Measurements from ENCODE around the gene LILRA5. TPM values are rescaled to one million over a fixed set of nuclear protein-coding genes. Genes with fewer than 3 reads are reported as not detected.
"Not testable (repeated sequence)": the region's sequence is repeated elsewhere in the genome, so short reads cannot be mapped to it uniquely, and the experiment has no call there.

LILRA5 gene
- total RNA-seq, 1 donor from 2014 or later, result not detected

DNA sequence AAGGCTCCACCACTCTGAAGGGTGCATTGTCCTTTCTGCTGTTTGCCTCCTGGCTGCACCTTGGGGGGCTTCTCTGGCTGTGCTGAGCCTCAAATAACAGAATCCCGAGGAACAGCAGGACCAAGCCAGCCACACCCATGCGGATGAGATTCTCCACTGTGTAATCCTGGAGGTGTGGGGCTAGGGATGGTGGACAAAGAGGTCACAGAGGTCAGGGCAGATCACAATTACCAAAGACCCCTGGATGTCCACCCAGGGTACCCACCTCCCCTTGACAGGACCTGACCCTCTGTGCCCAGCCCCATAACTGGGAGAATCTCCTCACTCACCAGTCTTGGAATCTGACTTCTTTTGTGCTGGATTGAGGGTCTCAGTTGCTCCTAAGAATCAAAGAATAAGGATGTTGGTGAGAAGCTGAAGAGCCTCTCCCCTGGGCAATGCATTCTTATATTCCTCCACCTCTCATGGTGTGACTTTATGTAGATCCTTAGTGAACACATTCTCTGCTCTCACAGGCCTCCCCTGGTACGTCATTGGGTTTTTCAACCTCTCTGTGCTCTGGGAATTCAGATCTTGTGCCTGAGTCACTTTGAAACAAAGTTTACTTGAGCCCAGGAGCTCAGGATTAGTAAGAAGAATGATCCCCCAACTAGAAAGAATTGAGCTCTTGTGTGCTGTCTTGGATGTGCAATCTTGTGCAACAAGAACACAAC is 20.8 kb upstream of the LILRA5 start:
- DNase-seq, result no peak

DNA sequence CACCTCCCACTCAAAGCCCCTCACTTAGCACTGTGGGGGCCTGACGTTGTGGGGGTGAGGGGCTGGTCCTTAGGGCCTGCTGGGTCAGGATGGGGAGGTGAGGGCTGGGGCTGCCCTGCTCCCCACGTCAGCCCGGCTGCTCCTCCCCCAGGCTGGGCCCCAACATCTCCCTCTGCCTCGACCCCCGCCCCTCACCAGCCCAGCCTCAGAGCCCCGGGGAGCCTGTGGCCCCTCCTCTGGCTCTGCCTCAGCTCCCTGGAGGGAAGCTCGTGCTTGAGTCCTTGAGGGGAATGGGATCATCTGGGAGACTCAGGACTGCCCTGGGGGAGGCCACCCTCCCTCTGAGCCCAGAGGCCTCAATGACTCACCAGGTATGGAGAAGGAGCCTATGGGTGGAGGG is 19.2 kb upstream of the LILRA5 start:
- DNase-seq, result no peak

- DNase-seq, result no peak
These were observed 18.7 kb upstream of the LILRA5 start for GRCh38 chr19:54331626-54332025.

- DNase-seq, result no peak
These were observed 16.7 kb upstream of the LILRA5 start for GRCh38 chr19:54329476-54330165.

DNA sequence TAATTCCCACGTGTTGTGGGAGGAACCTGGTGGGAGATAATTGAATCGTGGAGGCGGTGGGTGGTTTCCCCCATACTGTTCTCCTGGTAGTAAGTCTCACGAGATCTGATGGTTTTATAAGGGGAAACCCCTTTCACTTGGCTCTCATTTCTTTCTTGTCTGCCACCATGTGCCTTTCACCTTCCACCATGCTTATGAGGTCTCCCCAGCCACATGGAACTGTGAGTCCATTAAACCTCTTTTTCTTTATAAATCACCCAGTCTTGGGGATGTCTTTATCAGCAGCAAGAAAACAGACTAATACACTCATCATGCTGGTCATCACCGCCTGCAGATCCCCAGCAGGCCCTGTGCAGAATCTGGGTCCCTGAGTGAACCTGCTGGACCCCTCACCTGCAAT is 15.8 kb upstream of the LILRA5 start:
- not testable (repeated sequence) for DNase-seq

- DNase-seq, result no peak
These were observed 12.7 kb upstream of the LILRA5 start for GRCh38 chr19:54325631-54326030.

GRCh38 chr19:54325194-54325621 is 12.2 kb upstream of the LILRA5 start:
- peak; percentile 70 for DNase-seq

GRCh38 chr19:54324071-54324470 is 11.1 kb upstream of the LILRA5 start:
- DNase-seq, result no peak

DNA sequence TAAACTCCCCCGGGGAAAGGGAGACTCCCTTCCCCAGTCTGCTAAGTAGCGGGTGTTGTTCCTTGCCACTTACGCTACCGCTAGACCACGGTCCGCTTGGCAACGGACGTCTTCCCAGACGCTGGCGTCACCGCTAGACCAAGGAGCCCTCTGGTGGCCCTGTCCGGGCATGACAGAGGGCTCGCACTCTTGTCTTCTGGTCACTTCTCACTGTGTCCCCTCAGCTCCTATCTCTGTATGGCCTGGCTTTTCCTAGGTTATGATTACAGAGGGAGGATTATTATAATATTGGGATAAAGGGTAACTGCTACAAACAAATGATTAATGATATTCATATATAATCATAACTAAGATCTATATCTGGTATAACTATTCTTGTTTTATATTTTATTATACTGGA is 10.0 kb upstream of the LILRA5 start:
- DNase-seq, result not testable (repeated sequence)

DNA sequence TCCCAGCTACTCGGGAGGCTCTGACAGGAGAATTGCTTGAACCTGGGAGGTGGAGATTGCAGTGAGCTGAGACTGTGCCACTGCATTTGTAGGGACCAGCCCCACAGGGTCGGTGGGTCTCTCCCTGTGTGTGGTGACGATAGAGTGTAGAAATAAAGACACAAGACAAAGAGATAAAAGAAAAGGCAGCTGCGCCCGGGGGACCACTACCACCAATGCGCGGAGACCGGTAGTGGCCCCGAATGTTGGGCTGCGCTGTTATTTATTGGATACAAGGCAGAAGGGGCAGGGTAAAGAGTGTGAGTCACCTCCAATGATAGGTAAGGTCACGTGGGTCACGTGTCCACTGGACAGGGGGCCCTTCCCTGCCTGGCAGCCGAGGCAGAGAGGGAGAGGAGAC is 9.3 kb upstream of the LILRA5 start:
- not testable (repeated sequence) for DNase-seq

DNA sequence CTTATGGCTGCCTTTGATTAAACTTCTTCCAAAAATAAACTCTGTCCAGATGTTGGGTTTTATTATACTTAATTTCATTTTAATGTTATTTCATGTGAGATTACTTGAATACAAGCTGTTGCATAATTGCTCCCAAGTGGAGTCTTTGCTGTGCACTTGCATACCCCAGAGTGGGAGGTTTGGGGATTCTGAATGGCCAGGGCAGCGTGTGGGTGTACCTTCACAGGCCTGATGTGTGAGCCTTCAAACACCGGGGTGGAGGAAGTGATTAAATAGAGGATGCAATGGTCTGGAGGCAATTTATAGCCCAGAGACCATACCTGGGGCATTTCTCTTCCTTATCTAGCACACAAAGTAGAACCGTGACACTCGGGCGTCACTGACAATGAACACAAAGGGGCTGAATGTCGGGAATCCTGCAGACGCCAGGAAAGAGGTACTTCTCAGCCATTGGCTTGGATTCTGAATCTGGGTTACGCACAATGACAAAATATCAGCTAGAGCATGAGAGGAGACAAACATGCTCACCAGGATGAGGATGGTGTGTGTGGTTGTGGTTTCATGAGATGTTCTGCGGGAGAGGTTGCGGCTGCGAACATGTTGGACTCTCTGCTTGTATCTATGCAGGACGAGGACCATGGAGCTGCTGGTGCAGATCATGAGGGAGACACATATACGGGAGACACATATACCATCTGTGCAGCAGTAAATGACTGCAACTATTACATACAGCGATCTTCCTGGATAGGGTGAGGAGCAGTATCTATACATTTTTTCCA is 7.1 kb upstream of the LILRA5 start:
- no peak for DNase-seq

- DNase-seq, result no peak
These were observed 6.1 kb upstream of the LILRA5 start for GRCh38 chr19:54319049-54319448.

DNA sequence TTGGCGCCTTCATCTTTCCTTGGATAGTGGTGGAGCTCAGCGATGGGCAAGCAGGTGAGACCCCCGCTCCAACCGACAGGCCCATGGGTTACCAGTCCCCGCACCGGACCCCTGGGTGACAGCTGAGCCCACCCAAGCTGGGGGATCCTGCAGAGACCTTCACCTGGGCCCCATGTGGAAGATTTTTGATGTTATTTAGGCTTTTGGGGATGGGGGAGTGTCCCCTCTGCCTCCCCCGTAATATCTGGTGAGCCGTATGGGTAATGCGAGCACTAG is 4.9 kb upstream of the LILRA5 start:
- DNase-seq, result no peak

DNA sequence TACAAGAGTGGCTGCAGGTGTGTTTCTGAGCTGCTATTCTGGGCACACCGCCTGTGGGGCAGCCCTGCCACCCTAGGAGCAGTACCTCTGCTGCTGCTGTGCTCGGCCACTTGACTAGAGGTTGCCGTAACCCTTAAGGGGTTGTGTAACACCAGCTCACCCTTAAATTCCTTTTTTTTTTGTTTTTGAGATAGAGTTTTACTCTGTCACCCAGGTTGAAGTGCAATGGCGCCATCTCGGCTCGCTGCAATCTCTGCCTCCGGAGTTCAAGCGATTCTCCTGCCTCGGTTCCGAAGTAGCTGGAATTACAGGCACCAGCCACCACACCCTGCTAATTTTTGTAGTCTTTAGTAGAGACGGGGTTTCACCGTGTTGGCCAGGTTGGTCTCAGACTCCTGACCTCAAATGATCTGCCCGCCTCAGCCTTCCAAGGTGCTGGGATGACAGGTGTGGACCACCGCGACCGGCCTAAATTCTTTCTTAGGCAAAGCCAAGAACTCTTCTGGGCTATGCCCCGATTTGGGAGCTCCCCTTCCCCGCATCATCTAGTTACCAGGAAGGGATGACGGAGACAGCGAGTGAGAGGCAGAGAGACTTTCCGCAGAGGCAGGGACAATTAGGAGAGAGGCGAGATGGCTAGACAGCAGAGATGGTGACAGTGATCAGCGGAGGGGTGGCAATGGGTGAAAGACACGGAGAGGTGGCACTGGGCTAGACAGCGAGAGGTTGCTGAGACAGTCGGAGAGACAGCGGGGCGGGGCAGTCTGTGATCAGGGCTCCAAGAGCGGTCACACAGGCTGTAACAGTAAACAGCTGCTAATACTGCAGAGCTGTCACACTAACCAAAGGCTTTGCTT is 4.4 kb upstream of the LILRA5 start:
- DNase-seq, result no peak

GRCh38 chr19:54316746-54317107 is 3.8 kb upstream of the LILRA5 start:
- DNase-seq, result no peak

DNA sequence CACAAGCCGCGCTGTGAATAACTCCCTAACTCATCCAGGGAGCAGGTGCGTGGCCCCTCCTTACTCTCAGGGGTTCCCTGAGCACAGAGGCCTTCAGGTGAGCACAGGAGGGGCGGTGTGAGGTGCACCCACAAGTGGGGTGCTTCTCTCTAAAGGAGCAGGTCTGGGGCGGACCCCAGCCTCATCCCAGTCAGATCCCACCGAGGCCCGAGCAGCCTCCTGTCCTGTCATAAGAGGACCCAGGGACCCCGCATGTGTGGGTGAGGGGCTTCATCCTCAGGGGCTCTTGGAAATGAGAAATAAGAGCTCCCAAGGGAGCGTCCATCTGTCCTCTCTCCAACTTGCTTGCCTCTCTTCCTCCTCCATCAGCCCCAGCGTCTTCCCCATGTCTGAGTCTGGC is 3.0 kb upstream of the LILRA5 start:
- DNase-seq, result no peak

GRCh38 chr19:54312011-54312410 is 955 bp downstream of the LILRA5 start:
- DNase-seq, result no peak

- no peak for DNase-seq
These were observed 1.5 kb downstream of the LILRA5 start for GRCh38 chr19:54311486-54311885.

DNA sequence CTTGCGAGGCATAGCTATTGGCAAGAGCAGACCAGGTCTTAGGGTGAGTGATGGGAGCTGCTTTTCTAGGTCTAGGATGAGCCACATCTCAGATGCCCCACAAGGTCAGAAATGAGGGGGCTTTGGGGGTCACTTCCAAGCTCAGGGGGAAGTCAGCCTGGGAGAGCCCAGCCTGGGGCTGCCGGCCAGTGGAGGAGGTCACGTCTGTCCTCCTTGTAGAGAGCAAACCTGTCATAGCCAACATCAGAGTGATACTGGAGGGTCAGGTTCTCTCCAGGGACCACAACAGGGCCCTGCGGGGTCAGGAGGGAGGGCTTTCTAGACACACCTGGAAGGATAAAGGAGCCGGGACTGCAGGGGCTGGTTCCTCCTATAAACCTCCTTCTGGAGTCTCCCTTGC is 2.4 kb downstream of the LILRA5 start:
- no peak for DNase-seq

GRCh38 chr19:54309811-54310210 is 3.2 kb downstream of the LILRA5 start:
- no peak for DNase-seq

DNA sequence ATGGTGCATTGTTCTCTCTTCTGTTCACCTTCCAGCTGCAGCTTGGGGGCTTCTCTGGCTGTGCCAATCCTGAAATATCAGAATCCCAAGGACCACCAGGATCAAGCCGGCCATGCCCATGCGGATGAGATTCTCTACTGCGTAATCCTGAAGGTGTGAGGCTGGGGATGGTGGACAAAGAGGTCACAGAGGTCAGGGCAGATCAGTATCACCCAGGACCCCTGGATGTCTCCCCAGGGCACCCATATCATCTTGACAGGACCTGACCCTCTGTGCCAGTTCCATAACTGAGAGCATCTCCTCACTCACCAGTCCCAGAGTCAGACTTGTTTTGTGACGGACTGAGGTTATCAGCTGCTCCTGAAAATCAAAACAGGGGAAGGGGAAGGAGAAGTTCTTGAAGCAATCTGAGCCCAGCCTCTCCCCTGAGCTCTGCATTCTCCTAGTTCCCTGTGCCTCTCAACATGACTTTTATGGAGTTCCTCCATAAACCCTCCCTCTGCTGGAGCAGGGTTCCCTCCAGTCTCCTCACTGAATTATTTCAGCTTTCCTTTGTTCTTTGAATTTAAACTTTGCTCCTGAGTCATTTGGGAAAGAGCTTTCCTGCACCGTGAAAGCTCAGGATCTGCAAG is 5.5 kb downstream of the LILRA5 start:
- DNase-seq, result no peak

DNA sequence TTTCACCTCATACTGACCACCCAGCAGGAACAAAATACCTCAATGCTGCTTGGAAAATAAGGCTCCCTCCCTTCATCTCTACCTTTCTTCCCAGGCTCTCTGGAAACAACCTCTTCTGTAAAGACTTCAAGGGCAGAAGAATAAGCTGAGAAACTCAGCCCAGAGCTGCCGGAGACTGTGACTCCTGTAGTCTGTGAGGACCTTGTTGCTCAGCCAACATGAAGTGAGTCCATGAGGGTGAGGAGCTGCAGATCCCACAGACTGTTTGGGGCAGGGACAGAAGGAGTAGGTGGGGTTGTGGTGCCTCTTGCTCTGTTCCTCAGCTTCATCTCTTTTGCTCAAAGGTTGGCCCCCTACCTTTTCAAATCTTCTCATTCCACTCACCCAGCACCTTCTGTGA is 7.8 kb downstream of the LILRA5 start:
- no peak for DNase-seq

DNA sequence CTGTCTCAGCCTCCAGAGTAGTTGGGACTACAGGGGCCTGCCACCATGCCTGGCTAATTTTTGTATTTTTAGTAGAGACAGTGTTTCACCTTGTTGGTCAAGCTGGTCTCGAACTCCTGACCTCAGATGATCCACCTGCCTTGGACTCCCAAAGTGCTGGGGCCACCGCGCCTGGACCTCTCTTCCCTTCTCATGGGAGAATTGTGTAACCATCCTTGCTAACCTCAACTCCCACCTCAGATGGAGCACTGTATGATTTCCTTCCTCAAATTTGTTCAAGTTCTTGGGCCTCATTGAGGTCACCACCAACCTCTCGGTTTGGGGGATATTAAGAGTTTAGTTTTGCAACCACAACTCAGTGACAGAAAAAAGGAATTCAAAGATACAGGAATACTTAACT is 10.7 kb downstream of the LILRA5 start:
- DNase-seq, result no peak
